GM19099 (cell line): ENCODE measurements around the gene GPC6.

Experiments used
- POLR2A ChIP-seq: IDR thresholded peaks from 3 replicates; pipeline ENCODE4 v1.6.1; 2011; ENCODE audit warnings: low read depth; ENCODE audit not compliant: insufficient read length; ENCODE audit errors: extremely low read depth

The GPC6 gene

GRCh38 chr13:94322925-94323763 lies 1096.5 kb downstream of the GPC6 start:
- TF ChIP-seq POLR2A = no peak

- no peak for TF ChIP-seq POLR2A
These were observed 1097.5 kb downstream of the GPC6 start for GRCh38 chr13:94323764-94324758.

- TF ChIP-seq POLR2A = no peak
These were observed 1098.3 kb downstream of the GPC6 start for GRCh38 chr13:94324767-94325540.

- TF ChIP-seq POLR2A = no peak
These were observed 1099.0 kb downstream of the GPC6 start for GRCh38 chr13:94325650-94326049.

- TF ChIP-seq POLR2A = no peak
These were observed 1100.7 kb downstream of the GPC6 start for GRCh38 chr13:94327318-94327717.

GRCh38 chr13:94328381-94329041 lies 1101.9 kb downstream of the GPC6 start:
- no peak for TF ChIP-seq POLR2A

GRCh38 chr13:94329277-94329676 lies 1102.7 kb downstream of the GPC6 start:
- TF ChIP-seq POLR2A = no peak

GRCh38 chr13:94329754-94330551 lies 1103.3 kb downstream of the GPC6 start:
- no peak for TF ChIP-seq POLR2A

- no peak for TF ChIP-seq POLR2A
These were observed 1104.0 kb downstream of the GPC6 start for GRCh38 chr13:94330552-94331071.

GRCh38 chr13:94331281-94331680 lies 1104.7 kb downstream of the GPC6 start:
- TF ChIP-seq POLR2A = no peak

- no peak for TF ChIP-seq POLR2A
These were observed 1105.9 kb downstream of the GPC6 start for GRCh38 chr13:94332359-94333096.

GRCh38 chr13:94333131-94333820 lies 1106.7 kb downstream of the GPC6 start:
- no peak for TF ChIP-seq POLR2A

GRCh38 chr13:94335761-94336526 lies 1109.3 kb downstream of the GPC6 start:
- no peak for TF ChIP-seq POLR2A
